Measurements from ENCODE around the gene DEFB126.

GRCh38 chr20:187733-188132 lies 45.3 kb downstream of the DEFB126 start:
- TF ChIP-seq POLR2A (IDR thresholded peaks at IDR 0.05; ENCODE audit: low read depth) (no peak), CTCF (IDR thresholded peaks at IDR 0.05) (no peak), POLR2AphosphoS5 (IDR thresholded peaks at IDR 0.05) (no peak), EP300 (IDR thresholded peaks at IDR 0.05) (no peak)

Measured in esophagus muscularis mucosa (tissue), 4 donors.